GM19240 (cell line): ENCODE results near the gene MACO1.

Experiments
- DNase-seq: peaks from one replicate; pipeline ENCODE4 v3.0.0; 2011; ENCODE audit warnings: low spot score; ENCODE audit not compliant: insufficient read length

Gene MACO1

DNA sequence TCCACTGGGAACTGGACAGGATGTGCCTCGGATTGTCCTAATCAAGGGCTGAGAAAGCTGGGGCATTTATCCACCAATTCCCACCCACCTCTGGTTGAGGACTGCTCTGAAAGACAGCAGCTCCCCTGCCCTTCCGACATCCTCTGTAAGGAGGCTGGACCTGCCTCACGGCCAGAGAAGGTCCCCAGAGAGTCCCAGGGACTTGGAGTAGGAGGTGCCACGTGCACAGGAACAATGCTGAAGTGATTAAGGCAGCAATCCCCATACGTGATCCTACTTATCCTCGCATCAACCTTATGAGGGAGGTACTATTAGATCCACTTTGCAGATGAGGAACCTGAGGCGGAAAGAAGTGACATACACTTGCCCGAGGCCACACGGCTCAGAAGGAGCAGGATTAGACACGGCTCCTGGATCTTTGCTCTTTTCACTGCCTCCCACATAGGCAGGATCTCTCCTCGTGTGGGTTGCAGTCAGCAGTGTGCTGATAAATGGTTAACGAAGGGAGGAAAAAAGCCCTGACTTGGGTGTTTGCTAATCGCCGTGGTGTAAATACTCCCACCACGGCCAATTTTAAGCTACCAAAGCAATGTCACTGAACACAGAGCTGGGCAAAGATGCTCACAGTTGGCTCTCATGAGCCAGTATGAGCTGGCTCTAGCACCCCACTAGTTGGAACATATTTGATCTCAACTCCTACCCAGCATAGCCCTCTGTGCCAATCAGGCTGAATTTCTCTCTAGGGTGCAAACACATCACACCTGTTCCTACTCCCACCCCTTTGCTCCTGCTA, 94.1 kb downstream of the MACO1 start:
- DNase-seq = no peak

DNA sequence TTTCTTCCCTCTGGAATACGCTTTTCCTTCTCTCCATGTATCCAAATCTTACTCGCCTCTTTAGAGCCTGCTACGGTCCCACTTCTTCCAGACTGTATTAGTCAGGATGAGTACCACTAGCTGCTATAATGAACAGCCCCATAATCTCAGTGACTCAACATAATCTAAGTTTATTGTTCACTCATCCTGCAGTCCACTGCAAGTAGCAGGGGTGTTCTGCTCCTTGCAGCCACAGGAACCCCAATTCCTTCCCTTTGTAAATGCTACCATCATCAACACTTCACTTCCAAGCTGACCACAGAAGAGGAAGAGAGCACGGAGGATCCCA, 94.6 kb downstream of the MACO1 start:
- DNase-seq = no peak

DNA sequence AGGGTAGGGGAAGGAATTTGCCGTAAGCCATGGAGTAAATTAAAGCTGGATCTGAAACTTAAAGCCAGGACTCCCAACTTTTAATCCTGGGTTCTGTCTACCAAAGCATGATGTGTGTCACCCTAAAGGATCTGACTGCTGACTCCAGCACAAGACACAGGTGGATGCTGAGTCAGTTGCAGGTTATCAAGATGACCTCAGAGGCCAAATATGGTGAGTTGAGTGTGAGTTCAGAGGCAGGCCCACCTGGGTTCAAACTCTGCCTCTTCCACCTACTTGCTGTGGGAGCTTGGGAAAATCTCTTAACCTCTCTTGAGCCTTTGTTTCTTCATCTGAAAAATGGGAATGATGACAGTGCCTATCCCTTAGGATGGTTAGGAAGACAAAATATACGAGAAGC, 96.1 kb downstream of the MACO1 start:
- no peak for DNase-seq

DNA sequence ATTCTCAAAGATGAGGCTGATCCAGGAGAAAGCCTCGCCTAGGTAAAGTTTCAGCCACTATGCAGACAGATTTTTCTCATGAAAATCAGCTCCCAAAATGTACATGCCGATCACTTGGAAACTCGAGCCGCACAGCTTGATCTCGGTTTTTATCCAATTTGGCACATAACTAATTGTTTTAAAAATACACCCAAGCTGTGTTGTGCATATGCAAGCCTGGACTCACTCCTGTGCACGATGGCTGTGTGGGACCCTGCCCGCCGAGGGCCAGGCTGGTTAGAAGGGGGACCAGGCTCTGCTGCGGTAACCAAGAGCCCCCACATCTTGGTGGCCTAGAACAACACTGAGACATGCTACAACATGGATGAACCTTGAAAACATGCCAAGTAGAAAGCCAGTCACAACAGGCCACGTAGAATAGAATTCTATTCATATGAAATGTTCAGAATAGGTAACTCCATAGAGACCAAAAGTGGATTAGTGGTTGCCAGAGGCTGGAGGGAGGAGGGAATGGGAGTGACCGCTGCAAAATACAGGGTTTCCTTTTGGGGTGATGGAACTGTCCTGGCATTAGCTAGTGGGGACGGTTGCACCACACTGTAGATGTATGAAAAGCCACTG, 96.6 kb downstream of the MACO1 start:
- DNase-seq = no peak

DNA sequence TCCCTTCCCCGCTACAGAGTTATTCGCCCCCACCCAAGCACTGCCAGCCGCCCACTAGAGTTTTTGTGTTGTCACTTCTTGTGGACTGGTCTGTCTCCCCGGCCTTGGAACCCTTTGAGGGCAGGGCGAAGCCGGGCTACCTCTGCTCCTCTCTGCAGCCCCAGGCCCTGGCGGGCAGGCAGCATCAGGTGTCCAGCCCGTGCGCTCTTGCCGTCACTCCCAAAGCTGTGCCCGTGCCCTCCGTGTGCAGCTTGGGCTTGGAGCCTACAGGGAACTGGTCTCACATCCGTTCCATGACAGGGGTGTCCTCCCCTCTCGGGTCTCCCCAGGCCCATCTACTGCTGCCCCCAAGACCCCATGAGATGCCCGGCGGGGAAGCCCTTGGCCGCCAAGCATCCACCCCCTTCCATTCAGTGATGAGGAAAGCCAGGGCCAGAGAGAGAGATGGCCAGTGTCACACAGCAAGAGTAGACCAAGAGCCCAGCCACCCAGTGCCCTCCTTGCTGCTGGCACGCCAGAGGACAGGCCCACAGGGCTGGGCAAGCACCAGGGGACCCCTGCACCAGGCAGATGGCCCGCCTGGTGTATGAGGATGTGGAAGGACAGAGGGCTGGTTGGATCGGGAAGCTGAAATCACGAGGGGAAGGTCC, 97.4 kb downstream of the MACO1 start:
- DNase-seq = no peak

DNA sequence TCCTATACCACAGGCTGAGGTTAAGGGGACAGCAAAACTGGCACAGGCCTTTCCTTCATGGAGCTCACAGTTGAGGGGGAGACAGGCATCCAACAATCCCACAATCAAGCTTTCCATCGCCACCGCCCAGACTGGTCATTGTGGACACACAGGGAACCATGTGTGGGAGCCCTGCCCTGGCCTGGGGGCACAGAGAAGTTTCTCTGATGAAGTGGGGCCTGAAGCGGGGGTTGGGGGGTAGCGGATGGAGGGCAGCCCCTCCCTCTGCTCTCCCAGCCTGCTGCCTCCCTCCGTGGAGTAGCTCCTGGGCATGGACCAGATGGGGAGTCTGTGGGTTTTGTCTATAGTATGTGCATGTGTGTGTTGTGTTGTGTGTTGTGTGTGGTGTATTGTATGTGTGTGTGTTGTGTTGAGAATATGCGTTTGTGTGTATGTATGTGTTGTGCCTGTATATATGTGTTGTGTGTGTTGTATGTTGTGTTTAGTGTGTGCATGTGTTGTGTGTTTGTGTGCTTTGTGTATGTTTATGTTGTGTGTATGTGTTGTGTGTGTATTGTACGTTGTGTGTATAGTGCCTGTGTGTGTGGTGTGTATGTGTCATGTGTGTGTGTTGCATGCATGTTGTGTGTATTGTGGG, 98.3 kb downstream of the MACO1 start:
- DNase-seq = no peak

DNA sequence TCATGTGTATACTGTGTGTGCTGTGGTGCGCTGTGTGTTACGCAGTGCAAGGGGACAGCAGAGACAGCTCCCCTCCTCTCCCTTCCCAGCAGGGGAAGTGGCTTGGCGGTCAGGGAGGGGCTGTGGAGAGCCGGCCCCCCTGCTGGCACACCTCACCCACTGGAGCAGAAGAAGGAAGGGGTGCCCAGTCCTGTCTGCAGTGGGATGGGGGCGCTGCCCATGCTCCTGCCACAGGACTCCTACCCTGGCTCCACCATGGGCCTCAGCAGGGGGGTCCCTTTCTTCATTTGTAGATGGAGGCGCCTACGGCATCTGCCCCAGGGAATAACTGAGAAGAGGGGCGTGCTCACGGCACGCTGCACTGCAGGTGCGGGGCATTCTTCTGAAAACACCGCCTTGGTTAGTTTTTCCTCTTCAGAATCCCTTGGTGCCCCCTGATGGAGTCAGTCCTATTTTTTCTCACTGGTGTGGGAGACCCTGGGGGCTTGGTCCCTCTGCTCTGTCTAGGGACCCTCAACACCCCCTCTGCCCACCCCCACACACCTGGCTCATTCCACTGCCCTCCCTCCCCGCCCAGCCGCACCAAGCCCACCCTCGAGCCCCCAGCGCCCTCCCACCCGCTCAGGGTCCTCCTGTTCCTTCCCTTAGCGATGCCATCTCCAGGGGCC, 99.0 kb downstream of the MACO1 start:
- DNase-seq = no peak

DNA sequence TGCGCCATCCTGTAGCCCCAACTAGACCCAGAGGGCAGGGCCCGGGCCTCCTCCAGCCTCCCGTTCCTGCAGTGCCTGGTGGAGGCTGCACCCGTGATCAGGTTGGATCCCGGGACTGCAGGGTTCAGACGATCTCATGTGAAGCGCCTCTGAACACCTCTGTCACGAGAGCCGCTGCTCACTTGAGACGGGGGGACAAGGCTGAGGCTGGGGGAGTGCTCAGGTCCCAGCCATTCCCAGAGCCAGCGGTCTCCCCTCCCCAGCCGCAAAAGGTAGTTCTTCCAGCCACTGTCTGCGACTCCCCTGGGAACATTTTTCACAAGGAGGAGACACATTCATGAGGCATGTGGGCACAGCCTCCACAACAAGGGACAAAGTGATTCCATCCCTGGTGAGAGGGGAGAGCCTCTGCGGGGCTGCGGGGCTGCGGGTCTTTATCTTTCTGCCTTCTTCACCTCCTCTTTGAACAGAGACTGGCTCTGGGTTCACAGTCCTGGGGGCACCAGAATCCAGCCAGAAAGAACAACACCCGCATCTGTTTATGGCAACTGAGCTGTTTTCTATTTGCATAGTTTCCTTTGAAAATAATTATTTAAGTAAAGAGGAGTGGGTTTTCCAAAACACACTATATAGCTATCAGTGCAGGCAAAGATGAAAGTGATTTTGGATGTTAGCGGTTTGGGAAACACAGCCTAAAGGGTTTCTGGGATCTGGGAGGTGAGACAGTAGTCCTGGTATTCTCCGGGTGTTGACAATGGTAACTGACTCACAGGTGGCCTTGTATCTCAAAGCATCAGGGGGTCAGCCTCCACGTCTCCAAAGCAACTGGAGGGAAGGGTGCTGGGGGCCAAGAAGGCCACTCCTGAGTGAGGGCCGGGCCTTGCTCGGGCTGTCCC, 99.7 kb downstream of the MACO1 start:
- no peak for DNase-seq

DNA sequence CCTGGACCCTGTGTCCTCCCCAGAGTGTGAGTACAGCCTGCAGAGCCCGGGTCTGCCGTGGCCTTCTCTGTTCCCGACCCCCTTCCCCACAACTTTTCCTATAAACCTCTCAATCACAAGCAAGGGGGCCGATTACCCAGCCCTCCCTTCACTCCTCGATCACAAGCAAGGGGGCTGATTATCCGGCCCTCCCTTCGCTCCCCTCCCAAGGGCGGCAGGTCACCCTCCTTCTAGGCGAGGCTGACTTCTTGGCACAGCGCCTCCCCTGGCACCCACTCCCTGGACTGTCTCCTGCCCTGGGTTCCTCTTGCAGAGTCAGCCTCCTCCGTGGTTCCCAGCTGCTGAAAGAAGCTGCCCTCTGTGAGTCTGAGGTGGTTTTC, 100.4 kb downstream of the MACO1 start:
- DNase-seq = no peak

DNA sequence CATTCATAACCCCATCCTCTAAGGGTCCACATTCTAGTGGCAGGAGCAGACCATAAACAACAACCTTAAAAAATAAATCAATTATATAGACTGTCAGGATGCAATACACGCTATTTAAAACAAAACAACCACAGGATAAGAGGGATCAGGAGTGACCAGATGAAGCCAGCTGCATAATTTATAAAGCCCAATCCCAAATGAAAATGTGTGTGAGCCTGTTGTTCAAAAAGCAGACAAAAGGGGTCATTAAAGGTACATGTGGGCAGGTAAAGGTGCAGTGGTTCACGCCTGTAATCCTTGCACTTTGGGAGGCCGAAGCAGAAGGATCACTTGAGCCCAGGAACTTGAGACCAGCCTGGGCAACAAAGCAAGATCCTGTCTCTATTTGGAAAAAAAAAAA, 102.3 kb downstream of the MACO1 start:
- DNase-seq = no peak

DNA sequence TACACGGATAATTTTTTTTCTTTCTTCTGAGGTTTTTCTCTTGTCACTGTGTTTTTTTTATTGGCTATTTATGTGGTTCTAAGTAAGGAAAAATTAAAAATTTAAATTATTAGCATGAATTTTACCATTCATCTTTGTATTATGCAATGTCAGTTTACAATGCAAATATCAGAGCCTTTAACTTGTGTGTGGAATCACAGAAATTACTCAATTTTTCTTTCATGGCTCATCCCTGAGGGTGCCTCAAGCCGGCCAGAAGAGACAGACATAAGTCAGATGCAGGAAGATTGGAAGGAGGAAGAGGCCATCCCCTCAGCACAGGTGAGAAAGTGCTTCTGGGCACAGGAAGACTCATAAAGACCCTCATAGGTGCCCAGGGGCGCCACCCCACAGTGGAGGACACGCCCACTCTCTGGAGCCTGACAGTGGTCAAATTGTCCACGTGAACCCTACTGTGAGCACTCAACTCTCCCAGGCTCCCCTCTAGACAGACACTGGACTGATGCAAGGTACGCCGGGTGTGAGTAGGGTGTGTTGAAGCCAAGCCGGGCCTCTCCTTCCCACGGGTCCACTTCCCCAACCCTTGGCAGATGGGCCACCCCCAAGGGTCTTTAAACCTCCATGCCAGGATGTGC, 103.2 kb downstream of the MACO1 start:
- DNase-seq = no peak

DNA sequence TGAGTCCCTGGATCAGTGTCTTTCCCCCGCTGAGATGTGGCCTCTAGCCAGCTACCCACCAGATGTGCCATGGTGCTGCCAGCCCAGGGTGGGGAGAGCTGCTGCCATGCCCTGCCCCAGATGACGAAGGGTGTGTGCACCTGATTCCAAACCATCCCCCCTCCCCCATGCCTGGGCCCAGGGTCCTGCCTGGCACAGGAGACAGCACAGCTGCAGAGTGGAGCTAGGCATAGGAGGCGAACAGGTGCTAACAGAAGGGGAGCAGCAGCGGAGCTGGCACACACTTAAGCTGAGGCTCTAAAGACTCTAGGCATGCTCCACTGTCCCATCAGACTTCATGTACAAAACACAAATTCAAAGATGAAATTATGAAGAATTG, 103.7 kb downstream of the MACO1 start:
- DNase-seq = no peak

DNA sequence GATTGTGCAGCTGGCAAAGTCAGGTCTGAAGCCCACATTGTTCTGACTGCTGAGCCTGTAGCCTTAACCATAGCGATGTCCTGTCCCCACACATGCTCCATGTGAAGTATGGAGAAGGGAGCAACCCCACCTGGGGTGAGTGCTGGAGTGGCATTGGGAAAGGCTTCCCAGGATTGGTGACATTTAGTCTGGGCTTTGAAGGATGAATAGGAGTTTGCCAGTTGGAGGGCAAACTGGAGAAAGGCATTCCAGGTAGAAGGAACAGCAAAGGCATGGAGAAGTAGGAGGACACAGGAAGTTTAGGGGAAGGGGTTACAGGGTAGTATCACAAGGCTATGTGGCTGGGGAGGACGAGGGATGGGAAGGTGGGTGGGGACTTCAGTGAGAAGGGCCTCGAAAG, 105.4 kb downstream of the MACO1 start:
- no peak for DNase-seq

DNA sequence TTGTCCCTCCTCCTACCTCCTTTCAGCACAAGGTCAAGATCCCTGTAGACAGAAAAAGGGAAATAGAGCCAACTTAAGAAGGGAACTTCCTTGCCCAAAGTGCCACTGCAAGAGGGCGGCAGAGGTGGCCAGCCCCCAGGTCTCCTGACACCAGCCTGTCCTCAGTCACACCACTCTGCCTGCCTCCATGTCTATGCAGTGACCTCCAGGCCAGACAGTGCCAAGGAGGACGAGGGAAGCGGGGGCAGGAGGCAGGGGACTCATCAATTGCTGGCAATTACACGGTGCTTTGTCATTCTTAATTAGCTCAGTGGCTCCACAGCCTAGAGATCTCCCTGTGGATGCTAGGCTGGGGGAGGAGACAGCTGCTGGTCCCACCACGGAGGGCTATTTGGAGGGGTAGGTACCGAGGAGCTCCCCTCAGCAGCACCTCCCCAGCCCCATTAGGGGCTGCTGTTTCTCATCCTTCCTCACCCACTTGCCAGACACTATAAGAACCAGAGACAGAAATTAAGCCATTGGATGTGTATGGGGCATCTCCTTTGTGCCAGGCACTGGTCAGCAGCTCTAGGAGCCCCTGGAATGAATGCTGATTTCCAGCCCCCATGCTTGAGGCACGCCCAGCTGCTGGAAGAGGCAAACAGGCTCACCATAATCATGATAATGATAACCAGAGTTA, 106.6 kb downstream of the MACO1 start:
- no peak for DNase-seq

DNA sequence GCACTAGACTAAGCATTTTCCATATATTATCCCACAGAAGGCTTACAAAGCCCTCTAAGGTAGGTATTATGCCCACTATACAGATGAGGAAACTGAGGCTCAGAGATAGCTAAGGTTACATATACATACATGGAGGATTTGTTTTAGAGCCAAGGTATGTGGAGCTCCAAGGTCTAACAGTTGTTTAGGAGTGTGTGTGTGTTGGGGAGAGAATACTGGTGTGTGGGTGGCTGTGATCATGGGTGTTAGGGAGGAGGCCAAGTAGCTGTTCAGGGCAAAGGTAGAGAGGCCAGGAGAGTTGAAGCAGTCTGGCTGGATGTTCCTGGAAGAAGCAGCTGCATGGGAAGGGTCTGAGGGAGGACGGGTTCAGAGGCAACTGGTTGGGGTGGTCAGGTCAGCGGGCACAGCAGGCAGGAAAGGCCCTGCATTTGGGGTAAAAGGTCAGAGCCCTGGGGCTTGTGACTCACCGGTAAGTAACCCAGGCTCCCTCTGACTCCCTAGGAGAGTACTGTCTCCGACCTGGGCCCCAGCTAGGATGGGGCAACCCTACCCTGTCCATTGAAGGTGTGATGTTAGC, 107.6 kb downstream of the MACO1 start:
- DNase-seq = no peak

DNA sequence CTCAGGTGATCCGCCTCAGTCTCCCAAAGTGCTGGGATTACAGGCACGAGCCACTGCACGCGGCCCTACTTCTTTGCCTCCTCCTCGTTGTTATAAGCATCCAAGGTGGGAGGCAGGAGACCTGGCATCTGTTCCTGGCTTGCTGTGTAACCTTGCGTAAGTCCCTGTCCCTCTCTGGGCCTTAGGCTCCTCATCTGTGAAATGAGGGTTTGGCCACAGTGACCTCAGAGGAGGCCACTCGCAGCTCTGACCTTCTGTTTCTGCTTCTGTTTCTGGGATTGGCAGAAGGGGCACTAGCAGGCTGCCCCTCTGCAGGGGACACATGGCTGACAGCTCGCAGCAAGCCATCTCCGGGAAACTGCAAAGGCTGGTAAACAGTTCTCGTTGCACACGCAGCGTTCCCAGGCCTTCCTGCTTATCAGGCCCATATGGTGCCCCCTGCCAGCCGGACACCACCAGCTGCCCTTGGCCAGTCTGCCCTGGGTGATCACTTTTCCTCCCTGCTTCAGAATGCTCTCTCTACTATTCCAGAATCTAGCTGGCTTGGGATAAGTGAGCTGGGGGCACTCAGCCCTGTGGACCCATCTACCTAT, 110.1 kb downstream of the MACO1 start:
- no peak for DNase-seq

DNA sequence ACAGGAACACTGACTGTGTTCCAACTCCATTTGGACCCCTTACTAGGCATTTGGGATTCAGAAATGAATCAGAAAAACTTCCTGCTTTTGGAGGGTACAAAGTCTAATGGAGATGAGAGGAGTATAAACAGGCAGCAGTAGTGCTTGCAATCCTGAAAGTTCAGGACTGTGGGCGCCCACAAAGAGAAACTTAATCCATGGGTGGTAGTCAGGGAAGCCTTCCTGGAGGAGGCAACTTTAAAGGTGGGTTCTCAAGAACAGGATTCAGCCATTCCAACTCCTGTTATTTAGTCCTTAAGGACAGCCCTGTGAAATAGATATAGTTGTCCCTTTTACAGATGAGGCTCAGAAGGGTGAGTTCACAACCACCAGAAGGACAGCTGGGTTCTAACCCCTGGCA, 110.7 kb downstream of the MACO1 start:
- no peak for DNase-seq

DNA sequence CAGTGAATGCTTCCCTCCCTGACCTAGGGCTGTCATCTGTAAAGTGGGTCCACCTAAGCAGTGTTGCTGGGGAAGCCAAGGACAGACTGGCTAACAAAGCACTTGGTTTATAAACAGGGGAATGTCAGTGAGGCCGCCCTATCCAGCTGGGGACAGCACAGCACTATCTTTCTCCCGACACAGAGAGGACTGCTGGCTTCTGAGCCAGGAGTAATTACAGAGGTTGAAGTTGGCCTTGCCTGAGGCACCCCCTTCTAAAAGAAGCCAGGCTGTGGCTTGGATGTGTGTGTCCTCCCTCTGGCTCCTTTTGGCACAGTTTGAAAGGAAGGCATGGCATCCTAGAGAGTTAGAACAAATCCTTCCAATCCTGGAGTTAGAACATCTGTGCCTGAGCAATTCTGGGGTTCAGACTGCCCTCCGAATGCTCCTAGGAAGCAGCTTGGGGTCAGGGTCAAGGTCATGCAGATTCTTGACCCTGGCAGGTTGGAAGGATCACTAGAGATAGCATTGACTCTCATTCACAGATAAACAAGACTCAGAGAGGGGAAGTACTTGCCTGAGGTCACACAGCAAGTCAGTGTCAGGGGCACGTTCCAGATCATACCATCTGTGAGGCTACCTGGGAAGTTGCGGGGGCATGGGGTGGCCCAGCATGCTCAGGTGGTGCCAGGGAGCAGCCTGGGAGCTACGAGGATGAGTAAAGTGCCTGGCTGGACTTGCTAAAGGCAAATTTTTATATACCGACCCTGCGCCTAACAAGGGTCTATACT, 111.4 kb downstream of the MACO1 start:
- DNase-seq = no peak
